Measurements from ENCODE around the gene MAN1C1.

Gene MAN1C1

DNA sequence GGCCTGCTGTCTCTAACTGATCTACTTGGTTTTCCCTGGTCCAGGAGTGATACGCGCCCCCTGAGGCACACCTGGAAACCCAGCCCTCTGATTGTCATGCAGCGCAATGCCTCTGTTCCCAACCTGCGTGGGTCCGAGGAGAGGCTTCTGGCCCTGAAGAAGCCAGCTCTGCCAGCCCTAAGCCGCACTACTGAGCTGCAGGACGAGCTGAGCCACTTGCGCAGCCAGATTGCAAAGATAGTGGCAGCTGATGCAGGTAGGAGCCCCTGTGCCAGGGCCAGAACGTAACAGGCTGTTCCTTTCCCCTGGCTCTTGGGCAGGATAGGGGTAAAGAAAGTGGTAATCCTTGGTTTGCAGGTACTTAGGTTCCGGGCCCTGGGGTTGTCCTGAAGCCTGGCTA, 210.0 kb downstream of the MAN1C1 start:
- no peak for DNase-seq

DNA sequence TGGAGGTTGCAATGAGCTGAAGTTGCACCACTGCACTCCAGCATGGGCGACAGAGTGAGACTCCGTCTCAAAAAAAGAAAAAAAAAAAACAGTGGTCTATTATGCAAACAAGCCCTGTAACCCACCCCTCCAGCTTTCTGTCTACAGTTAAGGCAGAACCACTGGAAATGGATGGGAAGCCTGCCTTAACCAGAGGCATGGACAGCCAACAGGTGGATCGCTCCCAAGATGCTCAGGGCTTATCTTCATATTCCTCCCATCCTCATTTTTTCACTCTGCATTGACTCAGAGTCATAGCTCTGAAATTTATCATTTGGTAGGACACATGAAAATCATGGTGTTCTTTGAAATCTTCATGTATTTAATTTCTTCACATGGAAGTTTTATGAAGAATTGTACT, 211.9 kb downstream of the MAN1C1 start:
- DNase-seq, result no peak

DNA sequence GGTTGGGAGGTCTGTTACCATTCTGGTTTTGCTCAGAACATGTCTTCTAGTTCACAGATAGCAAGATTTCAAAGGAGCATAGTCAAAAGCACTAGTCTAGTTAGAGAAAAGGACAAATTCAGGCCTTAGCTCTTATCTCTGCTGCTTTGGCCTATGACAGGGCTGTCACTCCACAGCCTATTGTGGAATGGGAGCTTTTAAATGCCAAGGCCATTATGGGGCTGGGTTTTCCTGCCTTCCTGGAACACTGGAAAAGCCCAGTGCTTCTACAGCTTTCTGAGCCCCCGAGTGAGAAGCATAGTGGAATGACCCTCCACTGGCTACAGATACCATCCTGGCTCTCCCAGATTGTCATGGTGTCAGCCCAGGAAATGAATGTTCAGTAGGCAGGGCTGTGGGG, 212.5 kb downstream of the MAN1C1 start:
- DNase-seq, result no peak

DNA sequence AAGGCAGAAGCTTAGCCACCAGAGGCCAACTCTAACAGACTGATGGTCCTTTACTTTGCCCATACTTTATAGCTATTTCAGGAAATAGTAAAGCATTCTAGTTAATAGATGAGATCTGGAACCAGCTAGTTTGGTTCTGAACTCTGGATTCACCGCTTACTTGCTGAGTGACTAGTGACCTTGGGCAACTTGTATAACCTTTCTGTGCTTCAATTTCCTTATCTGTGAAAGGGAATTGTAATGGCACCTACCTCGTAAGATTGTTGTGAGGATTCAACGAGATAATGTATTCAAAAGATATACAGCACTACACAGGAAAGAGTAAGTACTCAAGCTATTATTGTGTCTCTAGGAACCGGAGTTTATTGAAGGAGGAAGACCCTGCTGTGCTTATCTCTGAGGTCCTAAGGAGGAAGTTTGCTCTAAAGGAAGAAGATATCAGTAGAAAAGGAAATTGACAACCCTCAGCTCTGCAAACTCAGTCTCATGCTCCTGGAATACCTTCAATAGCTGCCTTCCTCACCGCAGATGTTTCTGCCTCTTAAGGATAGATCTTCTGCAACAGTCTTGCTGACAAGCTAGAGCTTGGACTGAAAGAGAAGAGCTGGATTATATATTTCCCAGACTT, 215.1 kb downstream of the MAN1C1 start:
- DNase-seq, result no peak

DNA sequence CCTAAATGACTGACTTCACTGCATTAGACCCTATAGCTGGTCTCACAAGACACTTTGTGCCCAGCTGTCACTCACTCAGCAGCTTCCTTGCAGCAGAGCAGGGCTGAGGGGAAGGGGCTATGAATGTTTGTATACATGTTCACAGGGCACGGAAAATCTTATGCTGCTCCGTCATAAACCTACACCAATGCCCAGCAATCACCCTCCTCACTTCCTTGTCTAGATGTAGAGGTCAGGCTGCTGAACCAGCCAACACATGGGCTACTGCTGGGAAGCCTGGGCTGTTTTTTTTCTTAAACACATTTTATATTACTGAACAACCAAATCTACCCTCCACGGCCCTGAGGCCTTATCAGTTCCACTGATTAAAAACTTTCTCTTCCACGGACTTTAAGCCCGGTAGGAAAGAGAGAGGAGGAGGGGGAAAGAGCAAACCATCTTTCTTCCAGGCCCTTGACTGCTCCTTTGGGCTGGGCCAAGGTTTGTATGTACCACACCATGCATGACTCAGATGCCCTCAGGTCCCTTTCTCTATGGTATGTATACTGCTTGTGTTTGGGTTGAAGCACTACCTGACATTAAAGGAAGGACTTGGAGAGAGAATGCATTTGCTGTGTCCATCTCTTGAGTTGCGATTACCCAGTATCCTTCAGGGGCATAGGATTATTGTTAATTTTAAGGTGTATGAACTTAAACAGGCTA, 215.9 kb downstream of the MAN1C1 start:
- DNase-seq, result no peak

DNA sequence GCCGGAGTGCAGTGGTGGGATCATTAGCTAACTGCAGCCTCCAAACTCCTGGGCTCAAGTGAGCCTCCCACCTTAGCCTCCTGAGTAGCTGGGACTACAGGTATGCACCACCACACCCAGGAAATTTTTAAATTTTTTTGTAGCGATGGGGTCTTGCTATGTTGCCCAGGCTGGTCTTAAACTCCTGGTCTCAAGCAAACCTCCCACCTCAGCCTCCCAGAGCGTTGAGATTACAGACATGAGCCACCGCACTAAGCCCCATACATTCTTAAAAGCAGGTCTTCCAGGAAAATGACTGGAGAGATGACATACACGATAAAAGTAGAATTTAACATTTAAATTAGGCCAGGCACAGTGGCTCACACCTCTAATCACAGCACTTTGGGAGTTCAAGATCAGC, 216.6 kb downstream of the MAN1C1 start:
- no peak for DNase-seq

Data from activated CD4-positive, alpha-beta T cell treated with anti-CD3 and anti-CD28 coated beads, Interleukin-2, amount 50 U/mL, for 1 hour (primary cell).